Daoy (cell line): ENCODE data around the gene CNTRL. TPM values are rescaled to one million over a fixed set of nuclear protein-coding genes. Genes with fewer than 3 reads are reported as not detected.
A peak's percentile ranks its signal among the peaks of the same experiment; 100 is the strongest.
"Not testable (repeated sequence)": the region's sequence is repeated elsewhere in the genome, so short reads cannot be mapped to it uniquely, and the experiment has no call there.

Experiments used
- DNase-seq: peaks from one replicate; pipeline ENCODE4 v3.0.0-alpha.2; 2015; ENCODE audit warnings: low read depth
- total RNA-seq: library from RNA; depleted of rRNA; stranded (reverse); fragments of >200 nt; shearing (Covaris generic); gene quantifications from 2 replicates; pipeline ENCODE4 v1.2.3, GENCODE V29; 2014

The CNTRL gene
- total RNA-seq, 1 experiment from 2014 or later, result 21.4 TPM

DNA sequence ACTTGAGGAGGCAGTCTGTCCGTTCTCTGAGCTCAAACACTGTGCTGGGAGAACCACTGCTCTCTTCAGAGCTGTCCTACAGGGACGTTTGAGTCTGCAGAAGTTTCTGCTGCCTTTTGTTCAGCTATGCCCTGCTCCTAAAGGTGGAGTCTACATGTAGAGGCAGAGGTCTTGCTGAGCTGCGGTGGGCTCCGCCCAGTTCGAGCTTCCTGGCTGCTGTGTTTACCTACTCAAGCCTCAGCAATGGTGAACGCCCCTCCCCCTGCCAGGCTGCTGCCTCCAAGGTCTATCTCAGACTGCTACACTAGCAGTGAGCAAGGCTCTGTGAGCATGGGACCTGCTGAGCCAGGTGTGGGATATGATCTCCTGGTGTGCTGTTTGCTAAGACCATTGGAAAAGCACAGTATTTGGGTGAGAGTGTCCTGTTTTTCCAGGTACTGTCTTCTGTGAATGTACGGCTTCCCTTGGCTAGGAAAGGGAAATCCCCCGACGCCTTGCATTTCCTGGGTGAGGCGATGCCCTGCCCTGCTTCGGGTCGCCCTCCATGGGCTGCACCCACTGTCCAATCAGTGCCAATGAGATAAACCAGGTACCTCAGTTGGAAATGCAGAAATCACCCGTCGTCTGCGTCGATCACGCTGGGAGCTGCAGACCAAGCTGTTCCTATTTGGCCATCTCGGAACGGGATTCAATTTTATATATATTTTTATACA, 58.5 kb downstream of the CNTRL start:
- DNase-seq, result peak; percentile 7

DNA sequence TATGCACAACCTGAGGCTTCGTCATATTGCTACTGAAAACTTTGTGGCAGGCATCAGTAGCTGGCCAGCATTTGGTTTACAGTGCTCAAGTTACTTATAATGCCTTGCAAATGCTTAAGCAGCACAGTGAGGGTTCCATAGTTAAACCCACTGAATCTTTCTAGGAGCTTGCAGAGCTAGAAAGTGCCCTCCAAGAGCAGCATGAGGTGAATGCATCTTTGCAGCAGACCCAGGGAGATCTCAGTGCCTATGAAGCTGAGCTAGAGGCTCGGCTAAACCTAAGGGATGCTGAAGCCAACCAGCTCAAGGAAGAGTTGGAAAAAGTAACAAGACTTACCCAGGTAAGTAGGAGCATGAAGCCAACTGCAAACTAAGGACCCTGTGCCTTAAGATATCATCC, 60.9 kb downstream of the CNTRL start:
- DNase-seq, result no peak

DNA sequence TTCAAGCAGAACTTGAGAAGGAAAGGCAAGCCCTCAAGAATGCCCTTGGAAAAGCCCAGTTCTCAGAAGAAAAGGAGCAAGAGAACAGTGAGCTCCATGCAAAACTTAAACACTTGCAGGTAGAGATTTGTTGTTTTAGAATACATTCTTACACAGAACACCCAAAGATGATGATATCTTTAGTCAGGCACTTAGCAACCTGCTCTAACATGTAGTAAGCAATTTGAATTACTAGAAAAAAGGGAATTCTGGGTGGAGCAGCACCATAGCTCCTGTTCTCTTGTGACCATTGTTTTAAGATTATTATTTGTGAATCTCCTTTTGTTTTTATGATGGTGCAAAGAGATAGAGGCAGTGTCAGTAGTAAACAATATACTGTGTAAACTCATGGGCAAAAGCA, 63.8 kb downstream of the CNTRL start:
- DNase-seq, result no peak

DNA sequence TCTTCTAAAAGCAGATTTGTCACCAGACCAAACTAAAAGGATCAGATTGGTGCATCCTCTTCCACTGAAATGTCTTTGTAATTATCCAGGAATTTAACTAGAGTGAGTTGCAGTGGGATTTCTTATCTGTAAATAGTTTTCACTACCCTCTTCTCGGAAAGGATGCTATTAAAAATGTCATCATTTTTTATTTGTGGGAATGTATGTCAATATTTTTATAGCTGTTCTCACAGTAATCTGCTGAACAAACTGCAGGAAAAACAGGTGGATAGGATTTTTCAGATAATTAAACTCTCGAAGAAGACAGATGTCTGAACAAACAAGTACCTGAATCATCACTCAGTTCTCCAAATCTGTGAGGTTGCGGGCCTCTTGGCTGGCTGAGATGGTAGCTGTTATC, 64.2 kb downstream of the CNTRL start:
- no peak for DNase-seq

- no peak for DNase-seq
Measured at GRCh38 chr9:121140162-121140561, 65.4 kb downstream of the CNTRL start.

DNA sequence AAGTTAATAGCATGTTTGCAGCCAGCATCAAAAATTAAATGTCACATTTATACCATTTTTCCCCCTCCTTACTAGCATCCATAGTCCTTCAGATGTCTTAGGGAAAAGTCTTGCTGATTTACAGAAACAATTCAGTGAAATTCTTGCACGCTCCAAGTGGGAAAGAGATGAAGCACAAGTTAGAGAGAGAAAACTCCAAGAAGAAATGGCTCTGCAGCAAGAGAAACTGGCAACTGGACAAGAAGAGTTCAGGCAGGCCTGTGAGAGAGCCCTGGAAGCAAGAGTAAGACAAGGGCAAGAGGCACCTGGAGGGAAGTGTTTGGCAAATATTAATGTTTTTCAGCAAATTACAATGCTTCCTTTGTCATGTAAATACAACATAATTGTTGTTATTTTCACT, 66.6 kb downstream of the CNTRL start:
- no peak for DNase-seq

DNA sequence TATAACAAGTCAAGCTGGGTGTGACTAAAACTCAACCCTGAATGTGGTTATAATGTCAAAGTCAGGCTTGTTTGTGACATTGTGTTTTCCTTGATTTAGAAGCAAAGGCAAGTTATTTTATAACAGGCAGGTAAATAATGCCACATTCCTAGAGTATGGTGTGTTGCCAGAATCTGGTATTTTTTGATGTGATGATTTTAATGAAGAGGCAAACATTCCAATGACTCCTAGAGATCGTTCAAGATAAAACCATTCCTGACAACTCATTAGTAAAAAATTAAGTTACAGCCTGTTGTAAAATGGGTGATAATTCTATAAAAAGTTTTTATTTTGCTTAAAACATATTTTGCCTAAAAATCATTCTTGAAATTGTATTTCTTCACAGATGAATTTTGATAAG, 67.0 kb downstream of the CNTRL start:
- no peak for DNase-seq

- DNase-seq, result no peak
Measured at GRCh38 chr9:121143771-121144170, 69.0 kb downstream of the CNTRL start.

GRCh38 chr9:121144482-121144881, 69.7 kb downstream of the CNTRL start:
- no peak for DNase-seq

- DNase-seq, result no peak
Measured at GRCh38 chr9:121150188-121150587, 75.4 kb downstream of the CNTRL start.

- DNase-seq, result no peak
Measured at GRCh38 chr9:121153642-121154041, 78.9 kb downstream of the CNTRL start.

GRCh38 chr9:121154782-121155181, 80.0 kb downstream of the CNTRL start:
- DNase-seq, result peak; percentile 36

GRCh38 chr9:121156263-121156731, 81.5 kb downstream of the CNTRL start:
- peak; percentile 67 for DNase-seq

GRCh38 chr9:121157939-121158338, 83.2 kb downstream of the CNTRL start:
- no peak for DNase-seq

- DNase-seq, result no peak
Measured at GRCh38 chr9:121160025-121160424, 85.3 kb downstream of the CNTRL start.

- DNase-seq, result no peak
Measured at GRCh38 chr9:121168052-121168451, 93.3 kb downstream of the CNTRL start.

GRCh38 chr9:121169094-121169601, 94.4 kb downstream of the CNTRL start:
- no peak for DNase-seq

GRCh38 chr9:121171236-121171635, 96.5 kb downstream of the CNTRL start:
- DNase-seq, result no peak

GRCh38 chr9:121172726-121173487, 98.2 kb downstream of the CNTRL start:
- DNase-seq, result no peak

DNA sequence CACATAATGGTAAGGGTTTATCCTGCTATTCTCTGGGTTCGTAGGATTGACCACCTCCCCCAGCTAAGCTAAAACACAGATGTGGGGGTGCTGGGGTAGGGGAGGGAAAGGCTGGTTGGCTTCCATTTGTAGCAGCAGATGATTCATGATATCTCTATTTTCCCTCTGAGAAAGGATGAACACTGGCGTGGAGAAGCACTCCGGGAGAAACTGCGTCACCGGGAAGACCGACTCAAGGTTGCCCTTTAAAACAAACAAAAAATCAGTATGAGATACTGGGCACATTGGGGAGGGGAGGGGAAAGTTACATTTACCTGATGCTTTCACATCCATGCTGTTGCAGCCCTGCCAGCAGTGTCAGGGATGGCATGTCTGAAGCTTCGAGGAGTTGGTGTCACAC, 98.7 kb downstream of the CNTRL start:
- no peak for DNase-seq

DNA sequence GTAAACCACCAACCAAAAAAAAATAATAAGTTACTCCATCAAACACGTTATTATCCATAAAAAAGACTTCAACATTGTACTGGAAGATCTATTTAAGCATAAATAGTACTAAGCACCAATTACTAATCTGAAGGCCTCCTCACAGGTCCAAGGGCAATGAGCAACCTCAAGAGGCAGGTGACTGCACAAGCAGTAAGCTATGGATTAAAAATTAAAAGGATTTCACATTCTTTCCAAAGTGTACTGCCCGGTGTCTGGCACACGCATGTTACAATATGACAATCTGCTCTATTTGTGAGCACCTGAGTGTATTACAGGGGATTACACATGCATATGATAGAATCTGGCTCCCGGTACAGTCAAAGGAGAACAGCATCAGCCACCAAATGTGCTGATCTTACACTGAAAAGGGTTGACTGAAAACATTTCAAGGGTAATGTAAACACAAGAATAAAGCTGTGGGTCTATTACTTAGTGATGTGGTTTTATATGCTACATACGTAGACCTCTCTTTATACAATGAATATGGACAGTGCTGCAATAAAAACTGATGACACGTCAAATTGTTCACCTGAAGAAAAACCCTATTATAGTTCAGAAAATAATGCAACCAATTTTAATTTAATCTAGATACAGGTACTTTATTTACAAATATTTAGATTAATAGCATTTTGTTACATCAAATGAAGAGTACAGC, 104.1 kb downstream of the CNTRL start:
- no peak for DNase-seq

- not testable (repeated sequence) for DNase-seq
Measured at GRCh38 chr9:121179373-121179721, 104.6 kb downstream of the CNTRL start.
